Hepatic stellate cell (primary cell): ENCODE results near the gene NOVA2.

Source experiments
- DNase-seq: peaks from one replicate; pipeline ENCODE4 v3.0.0; 2011; ENCODE audit warnings: low spot score

NOVA2 gene, protein sequence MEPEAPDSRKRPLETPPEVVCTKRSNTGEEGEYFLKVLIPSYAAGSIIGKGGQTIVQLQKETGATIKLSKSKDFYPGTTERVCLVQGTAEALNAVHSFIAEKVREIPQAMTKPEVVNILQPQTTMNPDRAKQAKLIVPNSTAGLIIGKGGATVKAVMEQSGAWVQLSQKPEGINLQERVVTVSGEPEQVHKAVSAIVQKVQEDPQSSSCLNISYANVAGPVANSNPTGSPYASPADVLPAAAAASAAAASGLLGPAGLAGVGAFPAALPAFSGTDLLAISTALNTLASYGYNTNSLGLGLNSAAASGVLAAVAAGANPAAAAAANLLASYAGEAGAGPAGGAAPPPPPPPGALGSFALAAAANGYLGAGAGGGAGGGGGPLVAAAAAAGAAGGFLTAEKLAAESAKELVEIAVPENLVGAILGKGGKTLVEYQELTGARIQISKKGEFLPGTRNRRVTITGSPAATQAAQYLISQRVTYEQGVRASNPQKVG

DNA sequence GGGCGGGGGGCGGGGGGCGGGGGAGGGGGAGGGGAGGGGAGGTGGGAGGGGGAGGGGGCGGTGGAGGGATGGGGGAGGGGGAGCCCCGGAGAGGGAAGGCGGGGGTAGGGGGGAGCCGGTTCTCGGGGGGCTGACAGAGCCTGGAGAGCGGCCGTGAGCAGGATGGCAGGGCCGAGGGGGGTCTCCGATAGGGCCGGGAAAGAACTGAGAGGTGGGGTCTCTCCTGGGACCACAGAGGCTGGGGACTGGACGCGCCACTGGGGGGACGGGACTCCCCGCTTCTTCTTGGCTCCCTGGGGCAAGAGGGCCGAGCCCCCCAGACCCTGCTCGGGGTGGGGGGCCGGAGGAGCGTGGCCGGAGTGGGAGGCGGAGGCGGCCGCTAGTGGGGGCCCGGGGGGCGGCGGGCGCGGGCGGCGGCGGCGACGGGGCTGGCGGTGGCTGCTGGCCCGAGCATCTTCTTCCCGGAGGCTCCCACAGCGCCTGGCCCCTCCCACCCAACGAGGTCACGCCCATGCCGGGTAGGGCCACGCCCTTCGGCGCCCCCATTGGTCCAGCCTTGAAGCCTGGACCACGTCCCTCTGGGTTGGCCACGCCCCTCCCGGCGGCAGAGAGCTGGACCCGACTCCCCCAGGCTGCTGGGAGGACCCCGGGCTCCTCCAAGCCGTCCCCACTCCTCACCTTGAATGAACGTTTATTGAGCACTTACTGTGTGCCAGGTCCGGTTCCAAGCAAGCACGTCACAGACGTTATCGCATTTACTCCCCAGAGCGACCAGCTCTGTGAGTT lies at the start of gene NOVA2:
Gene NOVA2, minus strand, starts transcription at position 313 of the 786 bp plus-strand sequence. CDS start 514 bp downstream, outside the sequence.
- peak; percentile 67 for DNase-seq

DNA sequence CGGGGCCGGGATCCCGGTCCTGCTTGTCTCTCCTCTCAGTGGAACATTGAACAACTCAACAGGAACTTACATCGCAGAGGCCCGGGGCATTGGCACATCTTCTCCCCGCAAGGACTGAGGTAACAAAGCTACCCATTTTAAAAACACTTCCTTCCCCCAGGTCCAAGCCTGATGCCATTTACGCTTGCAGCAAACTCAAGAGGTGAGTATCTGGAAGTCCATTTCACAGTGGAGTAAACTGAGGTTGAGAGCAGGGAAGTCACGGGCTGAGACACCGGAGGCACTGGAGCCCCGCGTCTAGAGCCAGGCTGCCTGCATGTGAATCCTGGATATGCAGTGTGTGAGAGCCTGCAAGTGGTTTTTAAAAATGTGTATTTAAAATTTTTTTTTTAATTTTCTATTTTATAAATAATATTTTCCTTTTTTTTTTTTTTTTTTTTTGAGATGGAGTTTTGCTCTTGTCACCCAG lies 49.7 kb upstream of the NOVA2 start:
- no peak for DNase-seq

DNA sequence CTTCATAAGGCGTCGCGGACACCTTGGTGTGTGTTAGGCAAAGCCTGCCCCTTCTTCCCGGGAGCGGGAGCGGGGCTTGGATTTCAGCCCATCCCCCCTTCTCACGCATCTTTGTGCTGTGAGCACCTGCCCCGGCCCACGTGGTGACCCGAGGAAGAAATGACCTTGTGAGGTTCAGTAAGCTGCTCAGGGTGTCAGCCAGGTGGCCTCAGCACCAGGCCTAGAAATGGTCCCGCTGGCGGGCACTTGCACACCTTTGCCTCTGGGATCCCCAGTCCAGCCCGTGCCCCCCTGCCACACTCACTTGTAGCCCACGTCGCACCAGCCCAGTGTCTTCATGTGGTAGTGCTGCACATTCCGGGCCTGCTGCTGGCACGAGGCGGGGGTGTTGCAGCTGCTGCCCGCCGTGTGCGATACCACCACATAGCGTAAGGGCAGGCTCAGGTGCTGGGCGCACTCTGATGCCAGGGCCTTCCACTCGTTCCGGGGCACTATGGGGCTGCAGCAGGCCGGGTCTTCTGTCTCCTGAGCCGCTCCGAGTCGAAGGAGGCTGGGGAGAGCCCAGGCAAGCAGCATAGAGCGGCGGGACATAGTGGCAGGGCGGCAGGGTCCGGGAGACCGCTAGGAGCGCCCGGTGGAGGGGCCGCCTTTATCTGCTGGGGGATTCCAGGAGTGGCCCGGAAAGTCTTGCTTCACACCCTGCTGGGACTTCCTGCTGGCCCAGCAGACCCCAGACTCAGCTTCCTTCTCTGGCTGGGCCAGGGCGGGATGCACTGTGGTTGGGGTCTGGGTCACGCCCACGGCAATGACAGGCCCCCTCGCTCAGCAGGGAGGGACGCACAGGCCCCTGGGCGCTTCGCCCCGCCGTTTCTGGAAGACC lies 49.0 kb upstream of the NOVA2 start, which contains the start of gene PGLYRP1:
Gene PGLYRP1, minus strand, starts transcription at position 623 of the 880 bp plus-strand sequence. Its CDS starts 32 bp downstream, at position 591.
- no peak for DNase-seq

DNA sequence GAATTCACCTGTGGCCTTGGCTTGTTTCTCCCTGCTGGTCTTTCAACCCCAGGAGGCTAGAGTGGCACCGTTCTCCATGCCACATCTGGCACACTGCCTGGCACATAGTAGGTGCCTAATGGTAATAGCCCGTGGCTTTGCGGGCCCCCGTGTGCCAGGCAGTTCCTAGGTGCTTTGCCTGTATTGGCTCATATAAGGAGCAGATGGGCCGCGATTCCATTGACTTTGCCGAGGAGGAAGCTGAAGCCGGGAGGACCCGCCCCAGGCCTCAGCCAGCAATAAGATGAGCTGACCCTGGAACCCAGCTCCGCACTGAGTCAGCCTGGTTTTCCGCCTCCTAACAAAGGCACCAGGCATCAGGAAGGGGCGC lies 48.4 kb upstream of the NOVA2 start:
- DNase-seq, result no peak

DNA sequence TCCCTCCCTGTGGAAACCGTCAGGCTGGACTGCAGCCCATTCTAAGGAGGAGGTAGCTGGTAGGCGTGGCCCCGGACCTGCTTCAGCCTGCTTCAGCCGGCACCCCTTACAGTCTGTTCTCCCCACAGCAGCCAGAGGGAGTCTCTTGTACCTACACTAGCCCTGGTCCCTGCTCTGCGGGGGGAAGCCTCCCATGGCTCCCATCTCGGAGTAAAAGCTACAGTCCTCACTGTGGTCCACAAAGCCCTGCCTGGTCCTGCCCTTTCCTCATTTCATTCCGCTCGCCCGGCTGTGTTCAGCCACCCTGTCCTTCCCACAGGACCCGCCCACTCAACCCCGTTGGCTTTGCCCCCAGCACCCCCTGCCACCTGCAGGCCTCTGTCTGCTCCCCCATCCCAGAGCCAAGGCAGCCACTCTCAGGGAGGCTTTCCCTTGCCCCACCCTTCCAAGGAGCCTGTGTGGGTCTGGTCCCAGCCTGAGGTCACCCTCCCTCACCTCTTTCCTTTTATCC lies 47.9 kb upstream of the NOVA2 start:
- no peak for DNase-seq

DNA sequence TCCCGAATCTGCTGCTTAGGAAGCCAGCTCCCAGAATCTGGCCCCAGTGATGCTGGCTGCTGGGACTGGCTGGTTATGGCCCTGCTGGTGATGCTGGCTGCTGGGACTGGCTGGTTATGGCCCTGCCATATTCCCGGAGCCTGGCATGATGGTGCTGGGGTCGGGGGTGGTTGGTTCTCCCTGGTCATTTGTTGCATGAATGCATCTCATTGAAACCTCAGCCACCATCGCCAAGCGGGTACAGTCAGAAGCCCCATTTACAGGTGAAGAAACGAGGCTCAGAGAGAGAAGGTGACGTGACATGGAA lies 47.1 kb upstream of the NOVA2 start:
- no peak for DNase-seq

DNA sequence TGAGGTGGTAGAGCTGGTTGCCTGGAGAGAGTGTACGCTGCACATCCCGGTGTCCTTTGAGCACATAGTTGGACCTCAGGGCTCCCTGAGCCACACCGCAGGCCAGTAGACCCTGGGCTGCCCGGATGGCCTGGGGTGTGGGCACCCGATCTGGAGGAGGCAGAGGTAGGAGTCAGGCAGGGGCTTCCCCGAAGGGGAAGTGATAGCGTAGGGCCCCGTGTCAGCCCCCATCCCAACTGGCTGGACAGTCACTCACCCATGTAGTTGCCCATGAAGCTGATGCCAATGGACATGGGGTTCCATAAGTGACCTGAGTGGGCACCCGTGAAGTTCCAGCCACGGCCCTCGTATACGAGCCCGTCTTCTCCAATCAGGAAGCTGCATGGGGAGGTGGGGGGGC lies 45.6 kb upstream of the NOVA2 start:
- no peak for DNase-seq

DNA sequence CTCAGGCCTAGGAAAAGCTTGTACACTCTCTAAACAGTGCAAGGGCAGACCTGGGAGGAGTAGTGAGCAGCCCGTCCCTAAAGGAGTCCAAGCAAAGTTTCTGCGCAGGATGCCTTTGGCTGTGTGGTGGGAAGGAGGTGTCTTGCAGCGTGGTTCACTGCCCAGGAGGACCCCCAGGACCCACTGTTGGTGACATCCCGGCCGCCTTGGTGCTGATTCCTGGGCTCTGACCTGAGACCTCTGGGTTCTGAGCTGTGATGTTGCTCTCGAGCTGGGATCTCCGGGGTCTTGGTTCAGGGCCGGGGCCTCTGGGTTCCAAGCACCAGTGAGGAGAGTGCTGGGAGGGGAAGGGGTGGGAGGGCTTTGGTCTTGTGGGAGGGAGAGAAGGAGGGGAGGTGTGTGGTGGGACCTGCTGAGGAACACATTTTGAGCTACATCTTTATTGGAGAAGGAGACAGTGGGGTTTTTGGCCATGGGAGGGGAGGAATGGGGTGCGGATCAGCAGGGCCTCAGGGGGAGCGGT lies 45.1 kb upstream of the NOVA2 start:
- no peak for DNase-seq

DNA sequence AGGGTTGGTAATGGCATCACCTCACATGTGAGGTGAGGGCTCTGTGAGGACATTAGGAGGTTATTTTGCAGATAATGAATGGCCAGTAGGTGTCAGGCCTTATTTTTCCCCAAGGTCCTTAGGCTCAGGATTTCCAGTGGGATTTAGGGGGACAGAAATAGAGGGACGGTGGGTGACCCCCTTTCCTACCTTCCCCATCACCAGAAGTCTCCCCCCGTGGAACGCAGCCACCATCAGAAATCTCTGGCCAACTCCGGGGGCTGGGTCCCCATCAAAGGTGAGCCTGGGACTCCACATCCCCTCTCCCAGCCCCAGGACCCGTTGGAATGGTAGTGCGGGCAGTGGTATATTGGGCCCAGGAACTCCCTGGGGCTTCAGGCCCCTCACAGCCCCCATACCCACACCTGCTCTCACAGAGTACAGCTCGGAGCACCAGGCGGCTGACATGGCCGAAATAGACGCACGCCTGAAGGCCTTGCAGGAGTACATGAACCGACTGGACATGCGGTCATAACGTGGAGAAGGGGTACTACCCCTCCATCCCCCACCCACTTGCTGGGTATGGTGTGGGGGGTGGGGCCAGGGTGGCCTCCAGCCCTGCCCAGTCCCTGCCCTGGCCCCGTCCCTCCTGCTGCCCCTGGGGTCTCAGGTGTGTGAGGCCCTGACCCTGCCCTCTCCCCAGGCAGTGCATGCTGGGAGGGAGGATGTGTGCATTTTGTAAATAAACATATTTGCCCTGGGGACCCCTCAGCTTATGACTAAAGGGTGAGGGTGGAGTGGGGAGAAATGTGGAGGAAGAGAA lies 44.4 kb upstream of the NOVA2 start:
- no peak for DNase-seq

DNA sequence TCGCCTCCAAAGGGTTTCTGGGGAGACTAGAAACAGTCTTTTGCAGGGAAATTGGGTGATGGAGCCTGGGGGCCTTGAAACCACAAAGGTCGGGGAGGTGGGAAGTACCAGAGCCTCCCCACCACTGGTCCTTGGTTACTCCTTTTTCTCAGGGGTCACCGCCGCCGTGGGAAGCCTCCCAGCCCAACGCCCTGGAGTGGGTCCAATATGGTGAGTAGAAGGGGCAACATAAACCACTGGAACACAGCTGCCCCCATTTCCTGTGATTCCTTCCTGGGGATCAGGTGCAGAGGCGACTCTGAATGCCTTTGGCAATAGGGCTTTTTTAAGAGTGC lies 43.4 kb upstream of the NOVA2 start:
- no peak for DNase-seq

DNA sequence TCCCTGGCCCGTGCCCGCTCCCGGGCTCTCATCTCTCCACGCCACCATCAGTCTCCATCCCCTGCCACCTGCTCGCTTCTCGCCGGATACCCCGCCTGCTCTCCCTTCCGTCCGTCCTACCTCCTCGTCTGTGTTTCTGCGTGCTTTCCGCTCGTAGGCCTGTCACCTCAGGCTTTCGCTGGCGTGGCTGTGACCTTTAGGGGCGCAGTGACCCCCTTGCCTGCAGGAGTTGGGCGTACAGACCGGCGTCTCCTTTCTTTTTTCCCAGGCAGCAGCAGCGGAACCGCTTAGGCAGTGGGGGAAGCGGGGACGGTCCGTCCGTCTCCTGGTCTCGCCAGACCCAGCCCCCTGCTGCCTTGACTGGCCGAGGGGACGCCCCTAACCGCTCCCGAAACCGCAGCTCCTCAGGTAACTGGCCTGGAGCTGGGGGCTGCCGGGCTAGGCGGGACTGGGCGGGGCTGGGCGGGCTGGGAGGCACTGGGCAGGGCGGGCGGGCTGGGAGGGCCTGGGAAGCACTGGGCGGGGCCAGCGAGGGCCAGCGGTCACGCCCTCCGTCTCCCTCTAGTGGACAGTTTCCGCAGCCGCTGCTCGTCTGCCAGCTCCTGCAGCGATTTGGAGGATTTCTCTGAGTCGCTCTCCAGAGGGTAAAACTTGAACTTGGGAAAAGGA lies 42.9 kb upstream of the NOVA2 start:
- DNase-seq, result peak; percentile 90

DNA sequence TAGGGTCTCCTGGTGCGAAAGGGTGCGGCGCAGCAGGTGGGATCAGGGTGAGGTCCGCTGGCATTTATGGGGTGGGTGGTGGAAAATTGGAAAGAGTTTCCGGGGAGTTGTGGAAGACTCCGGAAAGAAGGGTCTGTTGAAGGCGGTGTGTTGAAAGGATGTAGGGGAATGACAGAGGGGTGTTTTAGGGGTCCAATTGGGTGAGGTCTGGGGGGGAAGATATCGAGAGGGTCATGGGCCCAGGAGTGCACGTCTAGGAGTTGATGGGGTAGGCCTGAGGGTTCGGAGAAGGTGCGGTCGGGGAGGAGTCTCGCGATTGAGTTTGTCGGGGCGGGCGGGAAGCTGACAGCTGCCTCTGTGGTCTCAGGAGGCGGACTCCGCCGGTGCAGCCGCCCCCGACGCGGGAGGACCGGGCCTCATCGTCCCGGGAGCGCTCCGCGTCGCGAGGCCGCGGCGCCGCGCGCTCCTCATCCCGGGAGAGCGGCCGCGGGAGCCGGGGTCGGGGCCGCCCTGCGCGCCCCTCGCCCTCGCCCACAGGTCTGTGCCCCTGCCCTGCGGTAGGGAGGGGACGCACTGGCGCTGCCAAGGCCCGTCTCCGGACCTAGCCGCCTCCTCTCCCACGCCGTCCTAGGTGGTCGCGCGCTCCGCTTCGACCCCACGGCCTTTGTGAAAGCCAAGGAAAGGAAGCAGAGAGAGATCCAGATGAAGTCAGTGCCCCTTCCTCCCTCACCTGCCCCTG lies 42.2 kb upstream of the NOVA2 start:
- DNase-seq, result no peak

DNA sequence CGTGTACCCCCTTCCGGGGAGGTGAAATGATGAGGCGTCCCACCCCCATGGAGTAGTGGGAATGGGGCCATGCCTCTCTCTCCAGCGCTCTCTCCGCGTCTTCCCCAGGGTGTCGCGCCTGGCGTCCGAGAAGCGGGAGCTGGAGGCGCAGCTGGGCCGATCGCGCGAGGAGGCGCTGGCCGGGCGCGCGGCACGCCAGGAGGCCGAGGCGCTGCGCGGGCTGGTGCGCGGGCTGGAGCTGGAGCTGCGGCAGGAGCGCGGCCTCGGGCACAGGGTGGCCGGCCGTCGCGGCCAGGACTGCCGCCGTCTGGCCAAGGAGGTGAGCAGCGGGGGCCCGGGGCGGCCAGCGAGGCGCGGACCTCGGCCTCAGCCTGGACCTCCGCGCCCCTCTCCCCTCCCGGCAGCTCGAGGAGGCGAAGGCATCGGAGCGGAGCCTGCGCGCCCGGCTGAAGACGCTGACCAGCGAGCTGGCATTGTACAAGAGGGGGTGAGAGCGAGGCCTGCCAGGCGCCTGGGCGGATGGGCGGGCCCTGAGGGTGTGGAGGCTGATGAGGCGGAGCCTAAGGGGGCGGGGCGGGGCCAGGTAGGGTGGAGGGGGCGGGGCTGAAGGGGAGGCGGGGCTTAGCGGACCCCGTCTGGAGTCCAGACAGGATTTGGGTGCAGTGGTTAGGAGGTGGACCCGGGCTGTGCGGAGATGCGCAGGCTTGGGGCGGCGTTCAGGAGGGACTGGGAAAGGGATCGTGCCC lies 41.4 kb upstream of the NOVA2 start:
- DNase-seq, result no peak

DNA sequence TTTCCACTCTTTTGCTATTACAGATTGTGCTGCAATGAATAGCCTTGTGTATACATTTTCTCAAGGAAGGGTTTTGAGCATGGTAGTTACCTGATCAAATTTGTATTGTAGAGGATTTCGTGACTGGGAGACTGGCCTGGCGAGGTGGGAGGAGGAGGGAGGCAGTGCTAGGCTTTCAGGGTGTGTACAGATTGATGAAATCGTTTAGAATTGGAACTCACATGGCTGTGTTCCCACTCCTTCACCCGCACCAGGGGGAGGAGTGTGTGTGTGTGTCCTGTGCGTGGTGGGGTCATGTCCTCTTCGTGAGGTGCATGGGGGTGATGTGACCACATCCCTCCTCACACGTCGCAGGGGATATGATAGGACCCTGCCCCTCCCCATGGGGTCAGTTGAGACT lies 40.9 kb upstream of the NOVA2 start:
- no peak for DNase-seq

DNA sequence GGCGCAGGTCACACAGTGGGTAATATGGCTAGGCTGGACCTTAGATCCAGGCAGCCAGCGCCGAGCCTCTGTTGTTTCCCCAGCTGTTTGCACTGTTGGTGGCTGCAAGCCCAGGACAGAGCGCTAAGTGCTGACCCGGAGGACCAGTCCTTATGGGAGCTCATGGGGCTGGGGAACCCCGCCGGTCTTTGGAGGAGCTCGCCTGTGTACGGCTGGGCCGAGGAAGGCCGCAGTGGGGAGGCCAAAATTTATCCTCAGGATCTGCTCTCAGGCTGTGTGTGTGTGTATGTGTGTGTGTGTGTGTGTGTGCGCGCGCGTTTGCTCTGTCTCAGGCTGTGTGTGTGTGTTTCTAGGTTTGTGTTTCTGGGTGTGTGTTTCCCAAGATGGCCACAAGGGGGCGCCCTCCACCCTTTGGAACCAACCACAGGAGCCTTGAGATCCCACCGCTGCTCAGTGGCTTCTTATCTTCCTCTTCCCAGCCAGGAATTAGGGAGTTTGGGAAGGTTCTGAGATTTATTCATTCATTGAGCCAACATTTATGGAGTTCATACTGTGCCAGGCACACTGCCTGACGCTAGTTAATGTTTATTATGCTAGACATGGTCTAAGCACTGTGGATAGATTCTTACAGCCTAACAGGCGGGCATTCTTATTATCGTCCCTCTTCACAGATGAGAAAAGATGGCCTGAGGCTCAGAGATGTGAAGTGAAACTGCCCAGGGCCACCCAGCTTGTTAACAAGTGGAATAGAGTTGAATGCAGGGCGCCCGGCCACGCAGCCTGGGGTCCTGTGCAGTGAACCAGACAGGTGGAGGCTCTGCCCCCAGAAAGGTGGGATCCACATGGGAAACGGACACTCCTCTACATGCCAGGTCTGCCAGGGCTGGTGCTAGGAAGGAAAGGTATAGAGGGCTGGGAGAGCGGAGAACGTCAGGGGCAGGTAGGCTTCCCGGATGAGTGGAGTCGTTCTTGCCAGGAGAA lies 36.2 kb upstream of the NOVA2 start:
- peak; percentile 75 for DNase-seq

DNA sequence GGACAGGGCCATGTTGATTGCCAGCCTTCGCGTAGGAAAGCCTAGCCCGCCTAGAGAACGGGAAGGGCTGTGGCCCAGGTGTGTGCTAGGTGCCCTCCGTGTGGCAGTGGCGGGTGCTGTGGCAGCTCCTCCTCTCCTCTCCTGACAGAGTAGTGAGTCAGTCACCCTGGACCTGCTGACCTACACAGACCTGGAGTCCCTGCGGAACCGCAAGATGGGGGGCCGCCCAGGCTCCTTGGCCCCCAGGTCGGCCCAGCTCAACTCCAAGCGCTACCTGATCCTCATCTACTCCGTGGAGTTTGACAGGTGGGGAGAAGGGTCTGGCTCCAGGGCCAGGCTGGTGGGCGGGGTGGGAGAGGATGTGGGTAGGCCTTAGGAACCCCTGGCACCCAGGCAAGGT lies 32.7 kb upstream of the NOVA2 start:
- DNase-seq, result no peak

DNA sequence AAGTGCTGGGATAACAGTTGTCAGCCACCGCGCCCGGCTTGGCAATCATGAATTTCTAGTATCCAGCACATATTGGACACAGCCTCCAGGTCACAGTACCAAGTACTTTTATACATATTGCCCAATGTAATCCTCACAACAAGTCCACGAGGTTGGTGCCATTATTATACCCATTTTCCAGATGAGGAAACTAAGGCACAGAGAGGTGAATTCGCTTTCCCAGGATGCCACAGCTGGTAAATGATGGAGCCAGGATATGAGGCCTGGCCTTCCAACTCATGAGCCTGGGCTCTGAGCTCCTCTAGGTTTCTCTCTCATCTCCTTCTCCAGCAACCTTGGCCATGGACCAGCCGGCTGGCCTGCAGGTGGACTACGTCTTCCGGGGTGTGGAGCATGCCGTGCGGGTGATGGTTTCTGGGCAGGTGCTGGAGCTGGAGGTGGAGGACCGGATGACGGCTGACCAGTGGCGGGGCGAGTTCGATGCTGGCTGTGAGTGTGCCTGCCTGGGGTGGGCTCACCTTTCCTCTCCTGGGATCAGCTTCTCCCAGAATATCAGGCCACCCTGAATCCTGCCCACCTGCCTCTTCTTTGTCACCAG lies 29.1 kb upstream of the NOVA2 start:
- no peak for DNase-seq
